HEK293 (cell line): ENCODE data around the gene NTSR1.
"Not testable (repeated sequence)": the region's sequence is repeated elsewhere in the genome, so short reads cannot be mapped to it uniquely, and the experiment has no call there.

Experiments used
- CTCF ChIA-PET: fragments of 350-600 bp; formaldehyde crosslinking; extraction: SDS; loops from one replicate; lab custom pipeline; 2021; ENCODE audit warnings: antibody characterized with exemption; lab: Yijun Ruan, JAX
- POLR2A ChIA-PET: fragments of 300-600 bp; formaldehyde crosslinking; extraction: SDS; loops from one replicate; lab custom pipeline; 2020; ENCODE audit warnings: antibody characterized with exemption, inconsistent platforms; lab: Yijun Ruan, JAX
- H3K27ac ChIP-seq: fragments of 200-500 bp; sonication (Bioruptor generic); 2 replicates; pipeline ENCODE4 v1.5.1; 2014; ENCODE audit warnings: low read depth, low read length, control low read depth, inconsistent platforms; ENCODE audit errors: extremely low read depth
- H3K36me3 ChIP-seq, 2 experiments: fragments of 200-500 bp in 1 of 2; sonication (Bioruptor generic) in 1 of 2; 1 replicate in 1 of 2; 2 replicates in 1 of 2; pipeline ENCODE4 v1.5.1; 2014 to 2017; ENCODE audit warnings: inconsistent platforms in 2 of 2, low read length in 2 of 2; ENCODE audit not compliant: control insufficient read depth in 2 of 2, insufficient read depth in 1 of 2
- H3K4me1 ChIP-seq: fragments of 200-500 bp; sonication (Bioruptor generic); 2 replicates; pipeline ENCODE4 v1.5.1; 2014; ENCODE audit warnings: mild to moderate bottlenecking, low read length, inconsistent platforms; ENCODE audit not compliant: control insufficient read depth, insufficient read depth
- H3K4me3 ChIP-seq: 2 replicates; pipeline ENCODE4 v1.5.1; 2011; ENCODE audit warnings: low read depth, mild to moderate bottlenecking, control low read depth, low read length, moderate library complexity
- H3K9me3 ChIP-seq: fragments of 200-500 bp; sonication (Bioruptor generic); 2 replicates; pipeline ENCODE4 v1.5.1; 2014; ENCODE audit warnings: low read depth, low read length, inconsistent platforms; ENCODE audit not compliant: control insufficient read depth, insufficient read depth
- KLF16 ChIP-seq: fragments of 450-650 bp; formaldehyde crosslinking; IDR thresholded peaks from 2 replicates; pipeline ENCODE4 v1.5.1; 2017; ENCODE audit warnings: missing biosample characterization, missing genetic modification characterization
- MEIS1 ChIP-seq: sonication (generic); formaldehyde crosslinking; IDR thresholded peaks from 2 replicates; pipeline ENCODE4 v1.8.1; 2022; ENCODE audit warnings: missing genetic modification reagents, mild to moderate bottlenecking, borderline replicate concordance
- MYNN ChIP-seq: fragments of 450-650 bp; formaldehyde crosslinking; IDR thresholded peaks from 2 replicates; pipeline ENCODE4 v1.5.1; 2016; ENCODE audit warnings: missing biosample characterization, missing genetic modification characterization, borderline replicate concordance
- SETDB1 ChIP-seq: IDR thresholded peaks from one replicate; pipeline ENCODE4 v1.6.1; 2017; ENCODE audit warnings: mild to moderate bottlenecking, low read length, moderate library complexity, mixed read lengths; ENCODE audit not compliant: insufficient read length
- ZFP41 ChIP-seq: fragments of 450-650 bp; formaldehyde crosslinking; IDR thresholded peaks from 2 replicates; pipeline ENCODE4 v1.5.1; 2016; ENCODE audit warnings: missing biosample characterization, missing genetic modification characterization, borderline replicate concordance
- ZIC2 ChIP-seq: fragments of 450-650 bp; formaldehyde crosslinking; IDR thresholded peaks from 2 replicates; pipeline ENCODE4 v1.5.1; 2016; ENCODE audit warnings: missing biosample characterization, missing genetic modification characterization
- ZNF16 ChIP-seq: fragments of 450-650 bp; formaldehyde crosslinking; IDR thresholded peaks from 2 replicates; pipeline ENCODE4 v1.5.1; 2016; ENCODE audit warnings: low read depth, missing biosample characterization, missing genetic modification characterization
- ZNF280C ChIP-seq: fragments of 450-650 bp; formaldehyde crosslinking; IDR thresholded peaks from 2 replicates; pipeline ENCODE4 v1.5.1; 2016; ENCODE audit warnings: missing biosample characterization, missing genetic modification characterization
- ZNF423 ChIP-seq: fragments of 450-650 bp; formaldehyde crosslinking; IDR thresholded peaks from 2 replicates; pipeline ENCODE4 v1.5.1; 2016; ENCODE audit warnings: missing biosample characterization, missing genetic modification characterization
- ZNF501 ChIP-seq: fragments of 450-650 bp; formaldehyde crosslinking; IDR thresholded peaks from 2 replicates; pipeline ENCODE4 v1.5.1; 2016; ENCODE audit warnings: missing biosample characterization, missing genetic modification characterization
- ZNF549 ChIP-seq: fragments of 450-650 bp; IDR thresholded peaks from 2 replicates; pipeline ENCODE4 v1.5.1; 2018; ENCODE audit warnings: missing biosample characterization, missing genetic modification characterization, mild to moderate bottlenecking, inconsistent platforms, moderate library complexity
- ZNF571 ChIP-seq: fragments of 450-650 bp; formaldehyde crosslinking; IDR thresholded peaks from 2 replicates; pipeline ENCODE4 v1.5.0; 2017; ENCODE audit warnings: missing biosample characterization, missing genetic modification characterization
- ZNF600 ChIP-seq: fragments of 450-650 bp; formaldehyde crosslinking; IDR thresholded peaks from 2 replicates; pipeline ENCODE4 v1.5.1; 2016; ENCODE audit warnings: missing biosample characterization, missing genetic modification characterization
- ZNF645 ChIP-seq: fragments of 450-650 bp; formaldehyde crosslinking; IDR thresholded peaks from 2 replicates; pipeline ENCODE4; 2016; ENCODE audit warnings: missing biosample characterization, missing genetic modification characterization

Gene NTSR1

GRCh38 chr20:62678553-62678952 is 30.1 kb upstream of the NTSR1 start:
- H3K4me3 ChIP-seq, result no peak overlapping the region
- TF ChIP-seq ZIC2 (tag by site-specific recombination) (peak; percentile 67), ZFP41 (no peak), ZNF16 (tag by site-specific recombination) (no peak), ZNF423 (tag by site-specific recombination) (no peak), MEIS1 (CRISPR knock-in tag) (no peak), ZNF501 (tag by site-specific recombination) (no peak), ZNF600 (tag by site-specific recombination) (no peak)
- H3K27ac ChIP-seq, result no peak overlapping the region
- H3K4me1 ChIP-seq, result no peaks in the 10 kb centered on the region
- no peaks in the 10 kb centered on the region for H3K9me3 ChIP-seq
- no peaks in the 10 kb centered on the region for H3K36me3 ChIP-seq
- ChIA-PET CTCF (interaction anchor here (0.6 to 3.0 kb wide), 4 partner anchors 9 to 182 kb away, joined by 3 to 18 read pairs (median 4); no protein-coding TSS in a partner anchor), POLR2A (interaction anchor here (0.6 to 0.7 kb wide), 2 partner anchors 47 to 116 kb away, joined by 3 read pairs; no protein-coding TSS in a partner anchor)

- TF ChIP-seq ZNF645 (tag by site-specific recombination) (no peak), SETDB1 (peak; percentile 69)
- Histone ChIP-seq H3K36me3 (no peaks in the 10 kb centered on the region), H3K4me1 (no peaks in the 10 kb centered on the region), H3K4me3 (no peak overlapping the region), H3K9me3 (no peaks in the 10 kb centered on the region), H3K27ac (no peak overlapping the region)
- ChIA-PET CTCF (interaction anchor here (0.5 to 3.0 kb wide), 4 partner anchors 12 to 111 kb away, joined by 4 to 18 read pairs (median 4); no protein-coding TSS in a partner anchor), POLR2A (no interaction called here)
These were observed 28.6 kb upstream of the NTSR1 start for GRCh38 chr20:62679978-62680589.

GRCh38 chr20:62682912-62683517 is 25.6 kb upstream of the NTSR1 start:
- H3K9me3 ChIP-seq, result no peaks in the 10 kb centered on the region
- no peak overlapping the region for H3K4me3 ChIP-seq
- H3K4me1 ChIP-seq, result peaks cover 5% of the 10 kb centered on the region
- POLR2A ChIA-PET, result no interaction called here
- TF ChIP-seq ZNF571 (no peak), ZNF16 (tag by site-specific recombination) (no peak), MYNN (no peak), ZNF645 (tag by site-specific recombination) (no peak), KLF16 (tag by site-specific recombination) (no peak), ZNF549 (tag by site-specific recombination) (no peak), ZNF280C (no peak)
- H3K36me3 ChIP-seq, result no peaks in the 10 kb centered on the region
- CTCF ChIA-PET, result no interaction called here
- no peak overlapping the region for H3K27ac ChIP-seq

GRCh38 chr20:62683660-62684322 is 24.8 kb upstream of the NTSR1 start:
- H3K9me3 ChIP-seq, H3K27ac ChIP-seq, POLR2A ChIA-PET, H3K4me3 ChIP-seq, H3K36me3 ChIP-seq, H3K4me1 ChIP-seq: not testable (repeated sequence)
- CTCF ChIA-PET, result interaction anchor here (0.7 kb wide), 1 partner anchor 10 kb away, joined by 3 read pairs; no protein-coding TSS in a partner anchor
